ENCODE measurements around the gene RASL11B.

RASL11B gene

DNA sequence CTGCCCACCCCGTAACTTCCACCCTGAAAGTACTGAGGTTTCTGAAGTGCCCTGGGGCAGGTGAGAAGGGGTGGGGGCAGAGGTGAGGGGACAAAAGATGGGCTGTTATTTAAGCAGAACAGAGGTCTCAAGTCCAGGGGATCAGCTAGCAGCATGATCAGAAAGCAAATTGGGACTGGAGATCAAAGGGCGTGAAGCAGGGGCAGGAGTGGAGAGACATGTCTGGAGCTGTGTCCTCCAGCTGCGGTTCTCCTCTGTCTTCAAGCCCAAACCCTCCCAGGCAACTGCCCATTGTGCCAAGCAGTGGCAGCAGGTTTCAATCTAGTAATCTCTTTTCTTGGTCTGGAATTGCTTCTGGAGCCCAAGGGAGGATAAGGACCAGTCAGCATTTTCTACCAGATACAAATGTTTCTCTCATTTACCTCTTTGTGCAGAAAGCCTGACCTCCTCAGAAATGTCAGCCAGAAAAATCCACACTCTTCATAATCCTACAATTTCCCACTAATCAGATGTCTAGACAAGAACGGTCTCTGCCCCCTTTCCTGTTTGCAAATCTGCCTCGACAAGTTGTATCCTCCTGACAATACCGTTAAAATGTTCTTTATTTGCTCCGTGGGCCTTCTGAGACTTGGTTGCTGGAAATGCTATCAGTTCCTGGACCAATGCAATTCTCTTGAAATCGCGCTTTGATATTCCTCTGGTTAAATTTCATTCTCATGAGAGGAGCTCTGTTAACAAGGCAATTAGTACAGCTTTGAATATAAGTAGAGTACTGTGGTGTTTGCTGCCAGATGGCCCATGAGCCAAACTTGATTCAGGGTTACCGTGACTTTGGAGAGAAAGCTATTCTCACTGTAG lies 23.2 kb upstream of the RASL11B start:
- TF ChIP-seq GATA3 (IDR thresholded peaks at IDR 0.05; ENCODE audit: low read depth, low read length) (no peak), GATA2 (IDR thresholded peaks at IDR 0.05; ENCODE audit: low read depth, low read length) (no peak)

GRCh38 chr4:52840531-52841370 lies 21.4 kb upstream of the RASL11B start:
- TF ChIP-seq GATA2 (IDR thresholded peaks at IDR 0.05; ENCODE audit: low read depth, low read length) (no peak), GATA3 (IDR thresholded peaks at IDR 0.05; ENCODE audit: low read depth, low read length) (no peak)

- TF ChIP-seq GATA2 (IDR thresholded peaks at IDR 0.05; ENCODE audit: low read depth, low read length) (no peak), GATA3 (IDR thresholded peaks at IDR 0.05; ENCODE audit: low read depth, low read length) (no peak)
Observed at GRCh38 chr4:52841682-52842456, 20.2 kb upstream of the RASL11B start.

DNA sequence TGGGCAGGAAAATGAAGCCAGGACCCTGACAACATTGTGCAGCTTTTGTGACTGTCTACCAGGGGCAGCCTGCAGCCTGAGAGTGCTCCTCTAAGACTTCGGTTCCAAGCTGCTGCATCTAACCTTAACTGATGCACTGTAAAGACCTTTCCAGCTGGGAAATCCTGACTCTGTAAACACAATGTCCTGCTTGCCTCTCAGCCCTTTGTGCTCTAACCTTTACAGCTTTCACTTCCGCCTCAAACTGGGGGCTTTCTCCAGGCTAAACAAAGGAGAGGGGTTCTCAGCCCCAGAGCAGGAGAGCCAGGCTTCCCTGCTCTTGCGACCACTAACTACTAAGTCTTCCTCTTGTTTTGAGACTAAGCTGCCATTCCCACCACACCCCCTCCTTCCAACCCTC lies 19.3 kb upstream of the RASL11B start:
- TF ChIP-seq GATA2 (IDR thresholded peaks at IDR 0.05; ENCODE audit: low read depth, low read length) (no peak), GATA3 (IDR thresholded peaks at IDR 0.05; ENCODE audit: low read depth, low read length) (no peak)

GRCh38 chr4:52843351-52843750 lies 18.8 kb upstream of the RASL11B start:
- TF ChIP-seq GATA3 (IDR thresholded peaks at IDR 0.05; ENCODE audit: low read depth, low read length): no peak
- TF ChIP-seq GATA2 (IDR thresholded peaks at IDR 0.05; ENCODE audit: low read depth, low read length): no peak

- TF ChIP-seq GATA2 (IDR thresholded peaks at IDR 0.05; ENCODE audit: low read depth, low read length): no peak
- no peak for TF ChIP-seq GATA3 (IDR thresholded peaks at IDR 0.05; ENCODE audit: low read depth, low read length)
Observed at GRCh38 chr4:52843958-52844357, 18.2 kb upstream of the RASL11B start.

DNA sequence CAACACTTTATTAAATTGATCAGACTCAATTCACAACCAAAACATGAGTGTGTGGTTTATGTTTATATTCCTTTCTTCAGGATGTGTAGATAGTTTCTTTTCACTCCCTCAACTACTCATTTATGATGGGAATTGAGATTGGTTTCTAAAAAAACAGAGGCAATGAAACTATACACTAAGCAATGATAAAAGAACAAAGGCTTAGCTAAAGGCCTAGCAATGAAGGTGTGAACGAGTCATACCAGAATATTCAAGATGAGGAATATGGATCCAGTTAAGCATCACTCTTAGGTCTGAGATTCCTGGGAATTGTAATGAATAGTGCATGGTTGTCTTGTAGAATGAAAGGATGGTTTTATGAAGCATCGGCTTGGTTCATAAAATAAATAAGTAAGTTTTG lies 17.5 kb upstream of the RASL11B start:
- TF ChIP-seq GATA2 (IDR thresholded peaks at IDR 0.05; ENCODE audit: low read depth, low read length) (no peak), GATA3 (IDR thresholded peaks at IDR 0.05; ENCODE audit: low read depth, low read length) (no peak)

DNA sequence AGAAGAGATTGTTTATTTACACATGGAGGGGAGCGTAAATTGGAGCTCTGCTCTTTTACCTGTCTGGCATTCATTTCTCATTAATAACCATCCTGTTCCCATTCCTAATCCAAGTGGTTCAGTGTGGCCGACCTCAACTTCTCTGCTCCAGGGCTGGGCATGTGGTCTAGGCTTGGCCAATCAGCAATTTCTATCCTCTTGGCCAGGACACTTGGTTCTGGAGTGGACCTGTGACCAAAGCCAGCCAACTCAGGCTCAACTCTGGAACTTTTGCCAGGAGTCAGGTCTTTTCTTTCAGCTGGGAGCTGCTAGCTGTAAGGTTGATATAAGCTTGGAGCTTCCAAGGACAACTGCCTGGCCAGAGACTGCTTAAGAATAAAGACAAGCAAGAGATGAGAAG lies 15.6 kb upstream of the RASL11B start:
- no peak for TF ChIP-seq GATA3 (IDR thresholded peaks at IDR 0.05; ENCODE audit: low read depth, low read length)
- no peak for TF ChIP-seq GATA2 (IDR thresholded peaks at IDR 0.05; ENCODE audit: low read depth, low read length)

DNA sequence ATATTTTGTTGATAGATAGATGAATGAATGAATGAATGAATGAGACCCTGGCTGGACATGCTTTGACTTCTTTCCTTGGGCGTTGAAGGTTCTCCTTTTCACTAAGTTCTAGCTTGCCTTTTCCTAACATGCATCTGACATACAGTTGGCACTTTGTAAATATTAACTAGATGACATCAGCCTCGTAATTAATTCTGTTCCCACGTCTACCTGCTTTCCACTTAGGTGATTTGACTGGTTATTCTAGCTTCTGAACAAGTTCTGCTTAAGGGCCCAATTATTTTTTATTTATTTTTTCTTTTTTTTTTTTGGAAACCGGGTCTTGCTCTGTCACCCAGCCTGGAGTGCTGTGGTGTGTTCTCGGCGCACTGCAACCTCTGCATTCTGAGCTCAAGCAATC lies 13.9 kb upstream of the RASL11B start:
- TF ChIP-seq GATA2 (IDR thresholded peaks at IDR 0.05; ENCODE audit: low read depth, low read length): no peak
- TF ChIP-seq GATA3 (IDR thresholded peaks at IDR 0.05; ENCODE audit: low read depth, low read length): no peak

- TF ChIP-seq GATA3 (IDR thresholded peaks at IDR 0.05; ENCODE audit: low read depth, low read length) (no peak), GATA2 (IDR thresholded peaks at IDR 0.05; ENCODE audit: low read depth, low read length) (no peak)
Observed at GRCh38 chr4:52850406-52851124, 11.6 kb upstream of the RASL11B start.

GRCh38 chr4:52852041-52852440 lies 10.1 kb upstream of the RASL11B start:
- no peak for TF ChIP-seq GATA2 (IDR thresholded peaks at IDR 0.05; ENCODE audit: low read depth, low read length)
- TF ChIP-seq GATA3 (IDR thresholded peaks at IDR 0.05; ENCODE audit: low read depth, low read length): no peak

- TF ChIP-seq GATA3 (IDR thresholded peaks at IDR 0.05; ENCODE audit: low read depth, low read length) (no peak), GATA2 (IDR thresholded peaks at IDR 0.05; ENCODE audit: low read depth, low read length) (no peak)
Observed at GRCh38 chr4:52852711-52853110, 9.4 kb upstream of the RASL11B start.

- TF ChIP-seq GATA3 (IDR thresholded peaks at IDR 0.05; ENCODE audit: low read depth, low read length) (no peak), GATA2 (IDR thresholded peaks at IDR 0.05; ENCODE audit: low read depth, low read length) (no peak)
Observed at GRCh38 chr4:52853351-52853750, 8.8 kb upstream of the RASL11B start.
